ENCODE measurements around the gene AKAP13.

Gene AKAP13

DNA sequence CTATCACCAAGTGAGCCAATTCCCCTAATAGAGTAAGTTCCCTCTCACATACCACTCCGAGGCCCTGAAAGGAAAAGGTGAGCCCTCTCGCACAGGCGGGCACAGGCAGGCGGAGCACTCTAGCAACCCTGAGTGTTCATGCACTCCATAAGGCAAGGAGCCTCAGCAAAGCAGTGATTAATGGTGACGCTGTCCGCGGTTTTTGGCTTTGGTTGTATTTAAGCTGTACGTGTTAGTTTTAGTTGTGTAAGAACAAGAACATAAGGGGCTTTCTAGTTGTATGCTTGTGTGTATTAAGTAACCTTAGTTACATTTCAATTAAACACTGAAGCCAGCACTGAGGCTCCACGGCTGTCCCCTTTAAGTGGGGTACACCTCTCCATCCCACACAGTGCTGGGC is 381.2 kb downstream of the AKAP13 start:
- no peak for DNase-seq

DNA sequence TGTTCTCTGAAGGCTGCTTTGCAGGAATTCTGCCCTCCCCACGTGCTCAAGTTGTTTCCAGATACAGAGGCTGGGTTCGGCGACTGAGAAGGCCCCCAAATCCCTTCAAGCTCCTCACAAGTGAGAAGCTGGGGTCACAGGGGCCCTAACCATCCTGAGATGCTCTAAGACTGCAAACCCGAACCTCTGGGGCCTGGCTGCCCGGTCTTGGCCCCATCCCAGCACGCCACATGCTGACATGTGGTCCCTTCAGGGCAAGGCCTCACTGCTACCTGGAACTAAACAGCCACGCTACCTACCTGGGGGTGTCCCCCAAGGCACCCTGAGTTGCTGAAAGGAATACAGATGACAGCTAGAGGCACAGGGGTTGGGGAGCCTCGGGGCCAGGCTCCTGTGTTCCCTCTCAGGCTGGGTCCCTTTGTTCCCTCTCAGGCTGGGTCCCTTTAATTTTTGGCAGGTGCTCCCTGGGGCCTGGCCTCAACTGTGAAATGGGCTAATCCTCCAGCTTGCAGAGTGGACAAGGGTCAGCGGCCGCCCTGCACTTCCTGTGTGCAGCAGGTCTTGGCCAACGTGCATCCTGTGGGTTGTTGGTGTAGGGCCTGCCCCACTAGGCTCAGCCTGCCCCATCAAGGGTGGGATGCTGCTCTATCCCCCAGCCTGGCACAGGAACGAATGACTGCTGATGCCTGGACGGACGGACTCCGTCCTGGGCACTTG is 381.8 kb downstream of the AKAP13 start:
- DNase-seq: no peak

DNA sequence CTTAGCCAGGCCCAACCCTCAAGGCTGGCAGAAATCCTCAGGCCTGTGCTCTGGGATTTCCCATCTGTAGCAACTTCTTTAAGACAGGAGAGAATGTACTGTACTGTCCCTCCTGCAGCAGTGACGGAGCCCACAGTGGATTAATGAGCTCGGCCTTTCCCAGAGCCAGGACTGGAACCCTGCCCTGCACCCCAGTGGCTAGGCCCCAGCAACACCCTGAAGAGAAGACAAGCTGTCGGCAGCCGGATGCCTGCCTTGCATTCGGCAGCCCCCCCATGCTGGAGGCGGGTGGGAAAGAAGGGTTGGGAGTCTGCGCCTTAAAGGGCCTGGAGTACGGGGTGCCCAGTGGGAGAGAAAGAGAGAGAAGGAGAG is 382.3 kb downstream of the AKAP13 start:
- DNase-seq: no peak

DNA sequence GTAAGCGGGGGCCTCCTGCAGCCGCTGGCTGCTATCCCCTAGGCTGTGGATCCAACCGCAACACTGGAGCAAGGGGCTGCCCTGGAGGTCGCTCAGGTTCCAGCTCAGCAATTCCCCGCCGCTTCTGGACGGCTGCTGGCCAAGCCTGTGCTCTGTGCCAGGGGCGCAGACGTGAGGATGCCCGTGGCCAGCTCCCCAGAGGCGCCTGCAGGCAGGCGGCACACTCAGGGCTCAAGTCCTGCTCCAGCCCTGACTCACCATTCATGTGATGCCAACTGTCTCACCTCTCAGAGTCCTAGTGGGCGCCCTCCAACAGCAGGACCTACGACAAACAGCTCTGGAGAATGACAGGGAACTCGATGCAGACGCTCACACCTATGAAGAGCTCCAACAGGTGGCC is 382.8 kb downstream of the AKAP13 start:
- DNase-seq: no peak

DNA sequence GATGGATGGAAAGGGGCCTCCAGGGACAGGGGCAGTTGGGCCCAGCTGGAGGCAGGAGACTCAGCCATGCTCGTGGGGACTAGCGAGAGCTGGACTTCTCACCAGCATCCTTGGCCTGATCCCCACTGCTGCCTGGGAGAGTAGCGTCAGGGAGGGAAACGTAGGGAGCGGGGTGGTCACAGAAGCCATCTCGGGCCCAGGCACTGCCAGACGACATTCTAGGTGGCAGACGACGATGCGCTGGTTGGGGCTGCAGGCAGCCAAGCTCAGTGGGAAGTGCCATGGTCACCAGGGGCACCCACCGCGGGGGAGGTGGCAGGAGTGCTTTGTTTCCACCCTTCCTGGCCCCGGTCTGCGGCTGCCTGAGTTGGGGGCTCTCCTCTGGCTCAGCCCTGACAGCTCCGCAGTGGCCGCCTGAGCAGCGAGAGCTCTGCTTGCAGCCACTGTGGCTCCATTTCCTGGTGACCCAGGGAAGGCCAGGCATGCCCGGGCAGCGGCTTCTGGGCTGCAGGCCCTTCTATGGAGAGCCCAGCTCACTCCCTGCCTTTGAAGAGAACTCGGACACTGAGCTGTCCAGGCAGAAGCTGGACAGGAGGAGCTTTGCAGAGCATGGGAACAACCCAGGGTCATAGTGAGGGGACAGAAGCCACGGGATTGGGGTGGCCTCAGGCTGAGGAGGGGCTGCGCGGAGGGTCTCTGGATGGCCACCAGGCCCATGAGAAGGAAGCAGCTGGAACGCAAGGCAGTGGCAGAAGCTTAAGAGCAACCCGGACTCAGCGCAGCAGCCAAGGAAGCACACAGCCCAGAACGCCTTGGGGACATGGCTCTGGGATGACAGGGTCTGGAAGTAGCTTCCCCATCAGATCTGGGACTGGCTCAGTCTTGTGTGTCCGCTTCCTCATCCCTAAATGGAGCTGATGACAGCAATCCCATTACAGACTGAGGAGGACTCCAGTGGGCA is 383.6 kb downstream of the AKAP13 start:
- DNase-seq: no peak

DNA sequence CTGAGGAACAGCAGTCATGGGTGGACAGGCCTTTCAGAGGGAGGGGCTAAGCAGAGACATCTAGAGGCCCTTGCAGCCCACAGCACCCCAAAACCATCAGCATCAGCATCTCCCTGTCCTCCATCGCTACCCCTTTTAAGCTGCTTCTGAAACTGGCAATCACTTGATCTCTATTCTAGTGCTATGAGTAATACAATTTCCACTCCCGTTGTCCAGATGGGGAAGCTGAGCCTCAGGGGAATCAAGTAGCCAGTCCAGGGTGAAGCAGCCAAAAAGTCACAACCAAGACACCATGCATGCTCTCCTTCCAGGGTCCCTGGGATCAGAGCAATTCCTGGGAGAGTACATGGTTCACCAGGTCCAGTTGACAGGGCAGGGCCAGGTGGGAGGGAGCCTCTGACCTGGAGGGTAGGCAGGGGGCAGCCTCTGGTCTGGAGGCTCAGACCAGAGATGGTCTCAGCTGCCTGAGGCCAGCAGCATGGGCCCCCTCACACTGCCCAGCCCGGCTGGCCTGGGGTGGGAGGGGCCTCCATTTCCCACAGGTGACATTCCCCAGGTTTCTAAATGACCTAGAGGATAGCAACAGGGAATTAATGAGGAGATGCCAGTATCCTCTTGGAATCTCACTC is 384.4 kb downstream of the AKAP13 start:
- DNase-seq: no peak

DNA sequence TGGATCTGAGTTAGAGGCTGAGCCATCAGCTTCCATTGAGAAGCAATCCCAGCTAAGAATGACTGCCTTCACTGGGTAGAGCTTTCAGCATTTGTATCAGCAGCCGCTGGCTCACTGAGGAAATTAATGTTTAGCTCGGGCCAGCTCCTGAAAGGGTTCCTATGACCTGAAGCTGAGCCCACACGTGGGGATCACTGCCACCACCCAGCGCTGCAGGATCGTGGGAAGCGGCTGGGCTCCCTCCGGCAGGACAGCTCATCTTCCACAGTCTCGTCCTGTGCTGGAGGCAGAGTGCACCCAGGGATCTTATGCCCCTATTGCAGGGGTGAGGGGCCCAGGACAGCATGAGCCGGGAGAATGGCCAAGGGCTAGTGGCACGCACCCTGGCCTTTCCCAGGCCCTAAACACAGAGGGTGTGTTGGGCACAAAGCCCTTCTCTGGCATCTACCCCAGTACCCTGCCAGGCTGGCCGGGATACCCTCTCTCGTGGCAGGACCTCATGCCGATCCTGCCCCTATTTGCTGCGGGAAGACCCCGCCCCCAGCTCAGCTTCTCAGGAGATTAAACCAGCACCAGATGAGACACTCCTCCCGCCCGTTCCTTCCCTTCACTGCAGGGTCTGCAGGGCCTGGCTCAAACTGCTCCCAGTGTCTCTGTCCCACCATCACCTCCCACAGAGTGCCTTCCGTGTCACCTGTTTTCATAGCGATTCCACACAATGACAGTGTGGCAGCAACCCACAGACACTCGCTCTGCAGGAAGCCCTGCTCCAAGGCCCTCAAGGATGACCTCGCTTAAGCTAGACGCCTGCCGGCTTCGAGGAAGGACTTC is 385.8 kb downstream of the AKAP13 start:
- DNase-seq: no peak

DNA sequence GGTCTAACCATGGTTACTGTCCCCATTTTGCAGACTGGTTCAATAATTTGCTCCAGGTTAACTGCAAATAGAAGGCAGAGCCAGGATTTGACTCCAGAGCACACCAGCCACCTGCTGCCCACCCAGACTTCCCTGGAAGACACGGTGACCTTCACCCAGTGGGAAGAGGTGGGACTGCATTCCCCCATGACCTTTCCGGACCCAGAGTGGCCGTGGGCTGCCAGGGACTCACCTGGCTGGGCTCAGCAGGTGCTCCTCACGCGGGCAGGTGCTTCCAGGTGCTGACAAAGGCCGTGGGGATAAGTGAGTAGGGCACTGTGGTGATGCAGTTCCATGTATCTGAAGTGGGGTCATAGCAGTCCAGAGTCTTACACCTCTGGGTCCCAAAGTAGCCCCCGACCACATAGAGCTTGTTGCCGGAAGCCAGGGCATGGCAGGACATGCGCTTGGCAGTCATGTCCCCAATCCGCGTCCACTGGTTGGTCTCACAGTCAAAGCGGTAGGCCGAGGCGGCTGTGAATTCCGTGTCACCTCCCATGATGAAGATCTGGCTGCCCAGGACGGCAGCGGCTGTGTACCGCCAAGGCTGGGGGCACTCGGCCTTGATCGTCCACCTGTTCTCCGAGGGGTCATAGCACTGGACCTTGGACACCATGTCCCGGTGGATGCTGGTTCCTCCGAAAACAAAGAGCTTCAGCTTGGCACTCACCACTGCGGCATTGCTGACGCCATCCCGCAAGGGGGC is 387.6 kb downstream of the AKAP13 start:
- no peak for DNase-seq

DNA sequence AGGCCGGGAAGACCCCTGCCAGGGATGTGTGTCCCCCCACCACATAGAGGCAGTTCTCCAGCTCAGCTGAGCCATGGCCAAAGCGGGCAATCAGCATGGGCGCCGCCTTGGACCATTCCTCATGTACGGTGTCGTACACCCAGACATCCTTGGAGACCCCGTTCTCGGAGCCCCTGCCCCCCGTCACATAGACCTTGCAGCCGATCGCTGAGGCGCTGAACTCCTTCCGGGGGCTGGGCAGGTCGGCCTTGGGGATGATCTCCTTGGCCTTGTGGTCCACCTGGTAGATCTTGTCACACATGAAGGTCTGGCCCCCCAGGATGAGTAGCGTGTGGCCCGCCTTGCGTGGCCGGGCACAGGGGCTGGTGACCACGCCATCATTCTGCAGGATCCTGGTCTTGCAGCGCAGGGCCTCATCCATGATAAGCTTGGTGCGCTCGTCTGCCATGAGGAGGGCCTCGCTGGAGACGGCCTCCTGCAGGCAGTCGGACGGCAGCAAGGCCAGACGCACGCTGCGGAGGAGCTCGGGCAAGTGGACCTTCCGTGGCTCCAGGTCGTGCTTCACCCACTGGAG is 388.3 kb downstream of the AKAP13 start:
- no peak for DNase-seq

DNA sequence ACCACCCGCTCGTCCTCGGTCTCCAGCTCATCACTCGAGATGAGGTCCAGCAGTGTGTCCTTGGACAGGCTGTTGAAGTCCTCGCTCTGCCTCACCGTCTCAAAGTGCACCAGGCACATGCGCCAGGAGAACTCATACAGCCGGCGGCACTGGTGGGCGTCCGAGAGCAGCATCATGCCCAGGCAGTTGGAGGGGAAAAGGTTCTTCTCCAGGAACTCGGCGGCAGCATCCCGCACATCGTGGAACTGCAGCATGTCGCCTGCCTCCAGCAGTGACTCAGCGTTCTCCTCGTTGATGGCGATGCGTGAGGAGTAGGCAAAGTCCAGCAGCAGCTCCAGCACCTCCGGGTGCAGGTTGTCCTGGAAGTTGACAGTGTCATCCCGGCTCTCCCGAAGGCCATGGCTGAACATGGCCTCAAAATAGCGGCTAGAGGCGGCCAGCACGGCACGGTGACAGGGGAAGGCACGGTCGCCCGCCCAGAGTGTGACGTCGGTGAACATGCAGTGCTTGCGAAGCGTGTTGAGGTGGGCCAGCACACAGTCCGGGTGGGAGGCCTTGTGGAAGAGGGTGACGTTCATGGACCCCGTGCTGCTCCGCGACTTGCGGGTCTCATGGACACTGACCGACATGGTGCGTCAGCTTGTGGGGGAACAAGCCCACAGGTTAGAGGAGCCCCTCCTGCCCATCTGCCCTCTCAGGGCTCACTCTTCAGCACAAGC is 388.9 kb downstream of the AKAP13 start:
- no peak for DNase-seq

DNA sequence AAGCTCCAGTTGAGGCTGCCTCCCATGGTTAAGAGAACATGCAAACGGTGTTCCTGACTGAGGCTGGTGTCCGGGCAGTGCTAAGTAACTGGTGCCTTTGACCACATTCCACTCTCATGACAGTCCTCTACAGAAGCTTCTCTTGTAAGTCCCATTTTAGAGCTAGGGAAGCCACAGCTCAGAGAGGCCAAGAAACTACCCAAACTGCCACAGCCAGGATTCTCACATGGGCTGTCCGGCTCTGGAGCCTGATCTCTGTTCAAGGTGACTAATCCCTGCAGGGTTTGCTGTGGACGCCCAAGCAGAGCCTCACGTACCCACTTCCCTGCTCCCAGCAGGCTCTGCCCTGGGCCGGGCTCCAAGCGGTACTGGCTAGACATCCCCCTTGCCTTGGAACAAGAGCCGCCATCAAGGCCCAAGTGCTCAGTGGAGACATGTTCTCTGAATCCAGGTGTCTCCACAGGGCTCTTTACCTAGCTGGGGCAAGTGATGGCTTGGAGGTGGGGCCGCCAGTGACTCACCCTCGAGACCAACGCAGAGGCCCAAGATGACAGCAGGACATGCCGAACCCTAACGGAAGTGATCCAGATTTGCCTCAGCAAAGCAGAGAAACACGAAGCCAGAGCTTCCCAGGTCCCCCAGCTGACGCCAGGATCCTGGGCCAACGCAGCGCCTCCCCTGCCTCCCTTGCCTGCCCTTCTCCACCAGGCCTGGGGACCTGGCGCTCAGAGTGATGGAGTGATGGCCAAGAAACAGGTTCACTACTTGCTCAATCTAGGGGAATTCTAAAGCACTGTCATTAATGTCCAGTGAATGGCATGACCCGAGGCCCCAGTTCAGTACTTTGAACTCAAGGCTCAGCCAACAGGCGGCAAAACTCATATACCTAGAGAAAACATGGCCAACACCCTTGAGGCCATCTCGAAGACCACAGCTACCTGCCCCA is 390.0 kb downstream of the AKAP13 start:
- no peak for DNase-seq

DNA sequence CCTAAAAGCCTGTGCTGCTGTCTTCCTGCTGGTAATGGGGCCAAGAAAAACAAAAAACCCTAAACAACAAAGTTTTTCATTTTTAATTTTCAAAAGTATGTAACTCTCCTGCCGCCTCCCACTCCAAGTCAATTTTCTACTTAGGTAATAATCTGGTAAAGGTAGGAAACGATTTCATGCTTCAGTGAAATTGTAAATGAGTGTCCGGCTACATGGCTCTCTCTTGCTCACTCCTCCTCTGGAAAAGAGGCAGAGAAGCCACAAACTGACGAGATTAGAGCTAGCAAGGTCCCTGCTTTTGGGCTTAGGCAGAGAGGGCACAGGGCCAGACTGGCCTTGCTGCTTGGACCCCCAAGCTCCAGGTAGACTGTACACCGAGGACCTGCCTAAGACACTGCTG is 390.9 kb downstream of the AKAP13 start:
- no peak for DNase-seq

DNA sequence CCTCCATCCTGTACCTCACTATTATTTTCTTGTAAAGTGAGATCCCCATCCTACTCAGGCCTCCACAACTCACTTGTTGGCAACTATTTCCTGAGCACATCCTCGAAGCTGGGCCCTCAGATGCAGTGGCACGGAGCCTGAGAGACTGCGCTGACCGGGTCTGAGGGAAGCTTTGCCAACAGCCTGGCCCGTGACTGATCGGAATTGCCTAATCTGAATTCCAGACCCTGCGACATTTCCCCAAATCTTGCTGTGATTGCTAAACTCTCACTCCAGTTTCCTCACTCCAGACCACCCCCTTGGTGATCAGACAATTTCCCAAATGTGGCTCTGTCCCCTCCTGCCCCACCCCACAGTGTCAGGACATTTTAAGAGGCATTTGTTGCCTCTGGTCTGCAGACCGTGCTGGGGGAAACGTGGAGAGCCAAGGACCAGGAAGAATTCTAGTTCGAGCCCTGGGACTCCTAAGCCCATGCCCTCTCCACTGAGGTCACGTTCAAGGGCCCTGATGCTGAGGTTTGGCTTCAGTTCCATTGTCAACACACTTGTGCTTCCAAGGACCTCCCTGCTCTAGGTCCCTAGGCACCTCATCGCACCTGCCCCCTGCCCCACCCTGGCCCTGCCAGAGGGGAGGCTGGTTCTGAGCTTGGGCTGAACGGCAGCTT is 391.5 kb downstream of the AKAP13 start:
- DNase-seq: no peak

DNA sequence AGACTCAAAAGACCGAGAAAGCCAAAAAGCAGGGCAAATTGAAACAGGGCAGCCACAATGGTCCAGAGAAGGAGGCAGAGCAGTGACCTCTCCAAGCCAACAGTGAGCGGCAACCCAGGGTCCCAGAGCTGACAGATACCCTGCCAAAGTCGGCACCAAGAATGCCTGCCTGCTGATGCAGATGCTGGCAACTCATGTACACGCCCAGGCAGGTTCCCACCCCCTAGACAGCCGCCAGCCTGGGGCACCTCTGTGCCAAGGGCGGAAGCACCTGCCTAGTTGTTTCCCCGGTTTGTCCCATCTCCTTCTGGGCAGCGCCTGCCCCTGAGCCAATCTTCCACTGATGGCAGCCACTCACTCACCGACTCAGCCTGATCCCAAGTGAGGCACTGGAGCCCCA is 392.3 kb downstream of the AKAP13 start:
- DNase-seq: no peak

DNA sequence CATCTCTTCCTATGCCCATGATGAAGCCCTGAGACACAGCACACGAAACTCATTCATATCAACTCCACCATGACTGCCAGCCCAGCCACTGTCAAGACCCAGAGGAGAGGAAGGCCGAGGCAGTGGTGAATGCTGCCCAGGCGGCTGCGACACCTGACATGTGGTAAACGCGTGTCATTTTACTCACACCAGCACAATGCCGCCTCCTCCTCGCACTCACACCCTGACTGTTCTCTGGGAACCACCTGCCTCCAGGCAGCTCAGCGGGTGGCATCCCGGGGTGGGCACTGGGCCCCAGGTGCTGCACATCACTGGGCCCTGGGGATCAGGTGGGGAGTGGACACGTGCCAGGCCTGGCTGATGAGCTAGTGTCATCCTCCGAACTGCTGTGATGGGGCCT is 392.8 kb downstream of the AKAP13 start:
- DNase-seq: no peak

DNA sequence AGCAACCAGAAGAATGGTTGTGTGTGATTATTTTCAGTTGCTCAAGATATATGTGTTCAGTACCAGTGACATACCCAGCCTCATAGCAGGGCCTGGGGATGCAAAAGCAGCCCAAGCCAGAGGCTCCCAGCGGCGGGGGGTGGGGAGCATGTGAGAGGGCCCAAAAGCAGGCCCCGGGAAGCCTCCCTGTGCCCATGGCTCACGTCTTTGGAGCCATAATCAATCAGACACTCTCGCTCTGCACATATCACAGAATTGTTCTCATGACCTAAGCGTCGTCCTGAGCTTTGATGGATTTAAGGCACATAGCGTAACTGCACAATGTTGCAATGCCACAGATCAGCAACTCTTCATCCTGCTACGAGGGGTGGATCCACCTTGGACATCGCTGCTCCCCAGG is 393.6 kb downstream of the AKAP13 start:
- DNase-seq: no peak

DNA sequence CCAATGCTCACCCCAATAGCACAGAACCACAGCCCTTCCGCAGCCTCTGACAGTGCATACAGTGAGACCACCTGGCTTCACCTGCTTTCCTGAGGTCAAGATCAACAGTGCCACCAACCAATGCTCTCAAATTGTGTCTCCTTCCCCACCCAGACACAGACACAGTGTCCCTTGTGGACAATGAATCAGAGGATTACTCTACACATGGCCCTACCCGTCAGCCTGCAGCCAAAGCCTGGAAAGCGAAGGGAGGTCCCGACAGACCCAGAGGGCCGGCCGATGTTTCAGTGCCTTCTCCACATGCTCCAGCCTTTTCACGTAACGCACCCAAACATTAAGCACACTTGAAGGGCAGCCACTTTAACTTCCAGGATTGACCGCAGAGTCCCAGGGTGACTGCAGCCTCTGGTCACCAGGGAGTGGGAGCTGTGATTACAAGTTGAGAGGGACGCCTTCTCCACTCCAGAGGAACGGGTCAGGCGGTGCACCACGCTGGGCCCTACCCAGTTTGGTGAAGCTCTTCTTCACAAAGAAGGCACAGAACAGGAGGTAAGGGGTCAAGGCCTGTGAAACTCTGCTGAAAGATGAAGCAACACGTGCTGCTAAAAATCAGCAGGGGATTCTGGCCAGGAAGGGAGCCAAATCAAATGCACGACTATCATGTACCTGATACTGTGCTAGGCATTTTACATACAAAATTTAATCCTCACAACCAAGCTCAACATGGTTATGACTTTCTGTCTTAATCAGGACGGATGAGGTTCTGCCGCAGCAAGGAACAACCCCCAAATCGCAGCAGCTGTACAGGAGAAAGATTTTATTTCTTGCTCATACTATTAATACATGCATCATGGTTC is 397.1 kb downstream of the AKAP13 start:
- DNase-seq: no peak

DNA sequence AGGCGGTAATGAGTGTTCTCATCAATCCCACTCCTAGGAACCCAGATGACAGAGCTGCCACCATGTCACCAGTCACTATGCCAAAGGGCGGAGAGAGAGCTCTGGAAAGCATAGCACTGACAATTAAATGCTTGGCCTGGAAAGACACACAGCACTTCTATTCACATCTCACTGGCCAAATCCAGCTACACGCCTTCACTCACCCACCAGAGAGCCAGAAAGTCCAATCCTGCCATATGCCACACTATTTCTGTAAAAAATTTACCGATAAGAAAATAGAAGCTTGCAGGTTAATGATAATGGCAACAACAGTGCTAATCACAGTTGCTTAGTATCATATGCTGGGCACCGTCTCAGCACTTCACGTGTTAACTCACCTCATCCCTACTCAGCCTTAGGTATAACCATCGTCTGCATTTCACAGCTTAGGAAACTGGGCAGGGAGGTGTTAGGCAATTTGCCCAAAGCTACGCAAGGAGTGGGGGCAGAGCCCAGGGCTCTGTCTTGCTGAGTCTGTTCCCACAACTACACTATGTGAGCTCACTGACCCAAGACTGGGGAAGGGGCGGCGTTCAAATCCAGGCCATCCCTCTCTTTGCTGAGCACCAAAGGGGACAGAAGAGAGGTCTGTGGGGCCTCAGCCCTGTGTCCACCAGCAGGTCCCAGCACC is 397.8 kb downstream of the AKAP13 start:
- no peak for DNase-seq
